GM19193 (cell line): ENCODE results near the gene DHDH.

Source experiments
- POLR2A ChIP-seq: IDR thresholded peaks from 4 replicates; pipeline ENCODE4 v1.6.1; 2011; ENCODE audit not compliant: insufficient read depth, insufficient read length; ENCODE audit errors: extremely low read depth

DHDH gene

GRCh38 chr19:48914181-48914580 lies 19.3 kb upstream of the DHDH start:
- TF ChIP-seq POLR2A, result no peak

DNA sequence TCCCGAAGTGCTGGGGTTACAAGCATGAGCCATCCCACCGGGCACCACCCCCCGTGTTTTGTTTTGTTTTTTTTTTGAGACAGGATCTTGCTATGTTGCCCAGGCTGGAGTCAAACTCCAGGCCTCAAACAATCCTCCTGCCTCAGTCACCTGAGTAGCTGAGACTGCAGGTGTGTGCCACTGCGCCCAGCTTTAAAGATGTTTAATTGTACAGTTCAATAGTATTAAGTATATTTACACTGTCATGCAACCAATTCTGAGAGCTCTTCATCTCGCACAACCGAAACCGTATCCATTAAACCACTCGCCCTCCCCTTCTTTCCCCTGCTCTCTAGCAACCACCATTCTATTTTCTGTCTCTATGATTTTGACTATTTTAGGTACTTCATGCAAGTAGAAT lies 17.7 kb upstream of the DHDH start:
- no peak for TF ChIP-seq POLR2A

GRCh38 chr19:48918071-48918470 lies 15.4 kb upstream of the DHDH start:
- TF ChIP-seq POLR2A, result no peak

- TF ChIP-seq POLR2A, result no peak
These were observed 14.7 kb upstream of the DHDH start for GRCh38 chr19:48918801-48919247.

- TF ChIP-seq POLR2A, result no peak
These were observed 12.6 kb upstream of the DHDH start for GRCh38 chr19:48920949-48921348.

GRCh38 chr19:48921721-48922500 lies 11.6 kb upstream of the DHDH start:
- no peak for TF ChIP-seq POLR2A

DNA sequence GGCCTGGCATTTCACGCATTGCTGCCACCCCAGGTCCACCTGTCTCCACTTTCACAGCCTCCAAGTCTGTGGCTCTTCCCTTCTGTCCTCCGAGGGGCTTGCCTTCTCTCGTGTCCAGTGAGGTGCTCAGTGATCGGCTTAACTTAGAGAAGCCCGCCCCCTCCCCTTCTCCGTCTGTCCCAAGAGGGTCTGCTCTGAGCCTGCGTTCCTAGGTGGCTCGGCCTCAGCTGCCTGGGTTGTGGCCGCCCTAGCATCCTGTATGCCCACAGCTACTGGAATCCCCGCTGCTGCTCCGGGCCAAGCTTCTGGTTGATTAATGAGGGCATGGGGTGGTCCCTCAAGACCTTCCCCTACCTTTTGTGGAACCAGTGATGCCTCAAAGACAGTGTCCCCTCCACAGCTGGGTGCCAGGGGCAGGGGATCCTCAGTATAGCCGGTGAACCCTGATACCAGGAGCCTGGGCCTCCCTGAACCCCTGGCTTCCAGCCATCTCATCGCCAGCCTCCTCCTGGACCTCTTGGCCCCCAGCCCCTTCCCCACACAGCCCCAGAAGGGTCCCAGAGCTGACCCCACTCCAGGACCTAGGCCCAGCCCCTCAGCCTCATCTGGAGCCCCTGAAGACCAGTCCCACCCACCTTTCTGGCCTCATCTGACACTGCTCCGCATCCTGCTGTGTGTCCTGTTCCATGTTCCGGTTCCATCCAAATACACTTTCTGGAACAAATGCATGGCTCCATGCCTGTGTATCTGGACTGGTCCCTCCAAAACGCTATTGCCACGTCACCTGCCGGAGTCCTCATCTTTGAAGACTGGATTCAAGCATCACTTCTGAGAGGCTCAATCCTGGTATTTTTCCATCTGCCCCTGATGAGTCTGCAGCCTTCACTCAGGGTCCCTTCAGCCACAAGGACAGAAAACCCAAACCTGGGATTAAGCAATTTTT lies 10.7 kb upstream of the DHDH start:
- TF ChIP-seq POLR2A, result no peak

- TF ChIP-seq POLR2A, result no peak
These were observed 8.2 kb upstream of the DHDH start for GRCh38 chr19:48925240-48925843.

- no peak for TF ChIP-seq POLR2A
These were observed 6.6 kb upstream of the DHDH start for GRCh38 chr19:48926909-48927308.

DNA sequence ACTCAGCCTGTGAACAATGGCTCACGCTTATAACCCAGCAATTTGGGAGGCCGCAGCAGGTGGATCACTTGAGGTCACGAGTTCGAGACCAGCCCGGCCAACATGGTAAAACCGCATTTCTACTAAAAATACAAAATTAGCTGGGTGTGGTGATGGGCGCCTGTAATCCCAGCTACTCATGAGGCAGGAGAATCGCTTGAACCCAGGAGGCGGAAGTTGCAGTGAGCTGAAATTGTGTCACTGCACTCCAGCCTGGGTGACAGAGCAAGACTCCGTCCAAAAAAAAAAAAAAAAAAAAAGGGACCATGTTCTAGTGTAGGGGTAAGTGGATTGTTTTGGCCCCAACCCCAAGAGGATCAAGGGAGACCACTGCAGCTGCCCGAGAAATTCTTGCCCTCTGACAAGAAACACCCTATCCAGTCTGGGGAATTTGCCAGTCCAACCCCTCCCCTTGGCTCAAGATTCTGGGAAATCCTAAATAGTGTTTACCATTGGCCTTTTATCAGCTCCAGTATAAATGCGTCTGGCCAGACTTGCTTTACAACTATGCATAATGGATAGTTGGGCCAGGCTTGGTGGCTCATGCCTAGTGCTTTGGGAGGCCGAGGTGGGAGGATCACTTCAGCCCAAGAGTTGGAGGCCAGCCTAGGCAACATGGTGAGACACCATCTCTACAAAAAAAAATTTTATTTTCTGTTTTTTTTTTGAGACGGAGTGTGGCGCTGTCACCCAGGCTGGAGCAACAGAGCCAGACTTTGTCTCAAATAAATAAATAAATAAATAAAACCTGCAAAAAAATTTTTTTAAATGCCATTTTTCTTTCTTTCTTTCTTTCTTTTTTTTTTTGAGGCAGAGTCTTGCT lies 5.1 kb upstream of the DHDH start:
- no peak for TF ChIP-seq POLR2A

- TF ChIP-seq POLR2A, result no peak
These were observed 1.3 kb downstream of the DHDH start for GRCh38 chr19:48934837-48935236.

GRCh38 chr19:48935864-48936263 lies 2.4 kb downstream of the DHDH start:
- TF ChIP-seq POLR2A, result no peak

DNA sequence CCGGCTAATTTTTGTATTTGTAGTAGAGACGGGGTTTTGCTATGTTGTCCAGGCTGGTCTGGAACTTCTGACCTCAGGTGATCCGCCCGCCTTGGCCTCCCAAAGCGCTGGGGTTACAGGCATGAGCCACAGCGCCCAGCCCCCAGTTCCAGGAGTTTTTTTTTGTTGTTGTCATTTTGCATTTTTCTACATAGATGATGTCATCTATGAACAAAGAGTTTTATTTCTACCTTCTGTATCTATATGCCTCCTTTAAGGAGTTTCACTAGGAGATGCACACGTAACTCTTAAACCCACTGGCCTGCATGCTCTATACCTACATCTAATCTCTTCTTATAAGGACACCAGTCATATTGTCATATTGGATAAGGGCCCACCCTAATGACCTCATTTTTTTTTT lies 4.8 kb downstream of the DHDH start:
- no peak for TF ChIP-seq POLR2A

DNA sequence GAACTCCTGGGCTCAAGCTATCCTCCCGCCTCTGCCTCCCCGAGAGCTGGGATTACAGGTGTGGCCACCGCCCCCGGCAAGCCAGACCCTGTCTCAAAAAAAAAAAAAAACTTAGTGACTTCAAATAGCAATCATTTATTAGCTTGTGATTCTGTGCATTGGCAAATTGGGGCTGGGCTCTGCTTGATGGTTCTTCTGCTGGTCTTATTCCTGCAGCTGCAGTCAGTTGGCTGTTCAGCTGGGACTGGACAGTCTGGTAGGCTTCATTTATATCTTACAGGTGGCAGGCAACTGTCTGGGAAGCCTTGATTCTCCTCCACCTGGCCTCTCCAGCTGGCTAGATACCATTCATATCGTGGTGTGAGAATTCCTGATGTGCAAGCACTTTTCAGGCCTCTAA lies 7.4 kb downstream of the DHDH start:
- no peak for TF ChIP-seq POLR2A
